Measurements from ENCODE around the gene NRG2. TPM values are rescaled to one million over a fixed set of nuclear protein-coding genes. Genes with fewer than 3 reads are reported as not detected.

NRG2 gene
- polyA plus RNA-seq, 1 of the 3 experiments (the other 2 are of a cell fraction) = 3.7 TPM

GRCh38 chr5:140041099-140041491, 2.0 kb downstream of the NRG2 start:
- H3K4me3 ChIP-seq (ENCODE audit: low read depth in 2 of 2, low read length in 1 of 2) = peak overlapping the region; percentile 88 to 92
- no peak for TF ChIP-seq NRF1 (IDR thresholded peaks at IDR 0.05; ENCODE audit: low read depth, low read length)
- TF ChIP-seq RAD21 (IDR thresholded peaks at IDR 0.05; ENCODE audit: low read length) = no peak
- no peak for TF ChIP-seq FOSL2 (IDR thresholded peaks at IDR 0.05; ENCODE audit: borderline replicate concordance, low read depth)
- TF ChIP-seq RFX5 (IDR thresholded peaks at IDR 0.05; ENCODE audit: low read length) = no peak
- TF ChIP-seq PBX3 (IDR thresholded peaks at IDR 0.05) = 0 out of 2 replicates have a peak, but pooled peaks have one; percentile 16
- no peak for TF ChIP-seq FOXM1 (IDR thresholded peaks at IDR 0.05; ENCODE audit: low read depth)
- TF ChIP-seq CHD2 (IDR thresholded peaks at IDR 0.05; ENCODE audit: low read length, partially characterized antibody) = no peak
- no peak for TF ChIP-seq NFIC (IDR thresholded peaks at IDR 0.05; ENCODE audit: borderline replicate concordance)
- peak overlapping the region; percentile 75; the same call in 1 of the 2 replicates for H2AFZ ChIP-seq (ENCODE audit: low read depth)
- DNase-seq = no peak
- H3K79me2 ChIP-seq (ENCODE audit: insufficient read depth) = peaks cover 5% of the 10 kb centered on the region; the same call in 1 of the 2 replicates
- 0 out of 2 replicates have a peak, but pooled peaks cover 4% of the 10 kb centered on the region for H3K27me3 ChIP-seq (ENCODE audit: insufficient read depth)
- peaks cover 0 to 33% of the 10 kb centered on the region in 2 experiments; a peak in 2 of 4 replicates for H3K4me1 ChIP-seq (ENCODE audit: control insufficient read depth in 1 of 2, insufficient read depth in 2 of 2, low read depth in 1 of 2, low read length in 1 of 2)
- peaks cover 14% of the 10 kb centered on the region for H3F3A ChIP-seq (replicated peaks; ENCODE audit: insufficient read depth)
- POLR2A ChIA-PET = interaction anchor here (1.0 kb wide), 1 partner anchor 373 kb away, joined by 3 read pairs; no protein-coding TSS in a partner anchor
- H3K9me3 ChIP-seq = no peaks in the 10 kb centered on the region
- H3K27ac ChIP-seq (ENCODE audit: low read depth in 2 of 2, low read length in 1 of 2) = peak overlapping the region; percentile 67 to 93
- CTCF ChIA-PET = interaction anchor here (0.7 to 4.6 kb wide), 12 partner anchors 15 to 392 kb away, joined by 3 to 58 read pairs (median 4); no protein-coding TSS in a partner anchor
- H3K4me2 ChIP-seq = peak overlapping the region; percentile 96
- no peaks in the 10 kb centered on the region for H3K9me2 ChIP-seq
- no peaks in the 10 kb centered on the region for H4K20me1 ChIP-seq (ENCODE audit: insufficient read depth)
- peak overlapping the region; percentile 53; the same call in 1 of the 2 replicates for H3K9ac ChIP-seq
- no peaks in the 10 kb centered on the region for H3K36me3 ChIP-seq (replicated peaks in 1 of 2; ENCODE audit: control insufficient read depth in 1 of 2, insufficient read depth in 2 of 2, low read length in 1 of 2)
- WGBS (ENCODE audit: low lambda C conversion rate) = 36% methylated on average over 4 of the region's 4 CpGs

DNA sequence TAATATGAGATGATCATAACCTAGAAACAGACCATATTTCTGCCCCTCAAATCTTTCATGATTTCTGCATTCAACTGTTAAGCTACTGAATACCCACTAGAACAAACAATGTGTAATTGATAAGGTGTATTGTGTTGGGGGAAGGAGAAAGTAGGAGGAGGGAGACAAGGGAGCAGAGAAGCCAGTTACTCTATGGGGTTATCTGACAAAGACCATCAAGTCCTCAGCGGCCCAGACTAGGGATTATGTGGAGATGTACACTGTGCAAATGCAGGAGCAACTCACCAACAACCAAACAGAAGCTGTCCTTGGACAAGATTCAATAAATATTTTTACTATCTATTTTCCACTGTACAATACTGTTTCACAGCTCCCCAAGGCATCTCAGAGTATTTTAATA, 2.7 kb downstream of the NRG2 start:
- Histone ChIP-seq H3K27ac (ENCODE audit: low read depth in 2 of 2, low read length in 1 of 2) (peak overlapping the region; percentile 67 to 93), H3K36me3 (replicated peaks in 1 of 2; ENCODE audit: control insufficient read depth in 1 of 2, insufficient read depth in 2 of 2, low read length in 1 of 2) (no peaks in the 10 kb centered on the region), H3K9me2 (no peaks in the 10 kb centered on the region), H3F3A (replicated peaks; ENCODE audit: insufficient read depth) (peaks cover 14% of the 10 kb centered on the region), H4K20me1 (ENCODE audit: insufficient read depth) (no peaks in the 10 kb centered on the region), H3K4me3 (ENCODE audit: low read depth in 2 of 2, low read length in 1 of 2) (no peak overlapping the region; a peak in 1 of 4 replicates), H3K79me2 (ENCODE audit: insufficient read depth) (peaks cover 5% of the 10 kb centered on the region; the same call in 1 of the 2 replicates), H3K9me3 (no peaks in the 10 kb centered on the region), H3K27me3 (ENCODE audit: insufficient read depth) (0 out of 2 replicates have a peak, but pooled peaks cover 4% of the 10 kb centered on the region), H3K4me1 (ENCODE audit: control insufficient read depth in 1 of 2, insufficient read depth in 2 of 2, low read depth in 1 of 2, low read length in 1 of 2) (peaks cover 0 to 37% of the 10 kb centered on the region in 2 experiments; a peak in 2 of 4 replicates), H3K4me2 (peak overlapping the region; percentile 96), H2AFZ (ENCODE audit: low read depth) (peak overlapping the region; percentile 75; the same call in 1 of the 2 replicates), H3K9ac (peak overlapping the region; percentile 53; the same call in 1 of the 2 replicates)
- TF ChIP-seq JUND (IDR thresholded peaks at IDR 0.05) (no peak), SIN3A (IDR thresholded peaks at IDR 0.05; ENCODE audit: borderline replicate concordance, low read depth, low read length) (no peak), NFIC (IDR thresholded peaks at IDR 0.05; ENCODE audit: borderline replicate concordance) (no peak), NRF1 (IDR thresholded peaks at IDR 0.05; ENCODE audit: low read depth, low read length) (no peak), TCF12 (IDR thresholded peaks at IDR 0.05) (no peak), RCOR1 (IDR thresholded peaks at IDR 0.05; ENCODE audit: low read length) (no peak), MEF2A (IDR thresholded peaks at IDR 0.05; ENCODE audit: borderline replicate concordance, low read depth) (no peak), PBX3 (IDR thresholded peaks at IDR 0.05) (no peak), GABPA (IDR thresholded peaks at IDR 0.05; ENCODE audit: low read depth) (no peak), SMC3 (IDR thresholded peaks at IDR 0.05; ENCODE audit: low read depth, low read length) (no peak), POLR2AphosphoS5 (IDR thresholded peaks at IDR 0.05; ENCODE audit: low read depth, low read length) (no peak), FOXJ3 (CRISPR knock-in tag; IDR thresholded peaks at IDR 0.05) (no peak), EZH2phosphoT487 (IDR thresholded peaks at IDR 0.05; ENCODE audit: borderline replicate concordance, low read depth) (no peak)
- TF ChIP-seq, protein P1, sequence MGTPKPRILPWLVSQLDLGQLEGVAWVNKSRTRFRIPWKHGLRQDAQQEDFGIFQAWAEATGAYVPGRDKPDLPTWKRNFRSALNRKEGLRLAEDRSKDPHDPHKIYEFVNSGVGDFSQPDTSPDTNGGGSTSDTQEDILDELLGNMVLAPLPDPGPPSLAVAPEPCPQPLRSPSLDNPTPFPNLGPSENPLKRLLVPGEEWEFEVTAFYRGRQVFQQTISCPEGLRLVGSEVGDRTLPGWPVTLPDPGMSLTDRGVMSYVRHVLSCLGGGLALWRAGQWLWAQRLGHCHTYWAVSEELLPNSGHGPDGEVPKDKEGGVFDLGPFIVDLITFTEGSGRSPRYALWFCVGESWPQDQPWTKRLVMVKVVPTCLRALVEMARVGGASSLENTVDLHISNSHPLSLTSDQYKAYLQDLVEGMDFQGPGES (IDR thresholded peaks at IDR 0.05; ENCODE audit: low read depth, low read length) = no peak
- TF ChIP-seq, protein P2, sequence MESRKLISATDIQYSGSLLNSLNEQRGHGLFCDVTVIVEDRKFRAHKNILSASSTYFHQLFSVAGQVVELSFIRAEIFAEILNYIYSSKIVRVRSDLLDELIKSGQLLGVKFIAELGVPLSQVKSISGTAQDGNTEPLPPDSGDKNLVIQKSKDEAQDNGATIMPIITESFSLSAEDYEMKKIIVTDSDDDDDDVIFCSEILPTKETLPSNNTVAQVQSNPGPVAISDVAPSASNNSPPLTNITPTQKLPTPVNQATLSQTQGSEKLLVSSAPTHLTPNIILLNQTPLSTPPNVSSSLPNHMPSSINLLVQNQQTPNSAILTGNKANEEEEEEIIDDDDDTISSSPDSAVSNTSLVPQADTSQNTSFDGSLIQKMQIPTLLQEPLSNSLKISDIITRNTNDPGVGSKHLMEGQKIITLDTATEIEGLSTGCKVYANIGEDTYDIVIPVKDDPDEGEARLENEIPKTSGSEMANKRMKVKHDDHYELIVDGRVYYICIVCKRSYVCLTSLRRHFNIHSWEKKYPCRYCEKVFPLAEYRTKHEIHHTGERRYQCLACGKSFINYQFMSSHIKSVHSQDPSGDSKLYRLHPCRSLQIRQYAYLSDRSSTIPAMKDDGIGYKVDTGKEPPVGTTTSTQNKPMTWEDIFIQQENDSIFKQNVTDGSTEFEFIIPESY (IDR thresholded peaks at IDR 0.05; ENCODE audit: borderline replicate concordance, low read depth) = no peak
- DNase-seq = no peak
- POLR2A ChIA-PET = interaction anchor here (0.6 kb wide), 1 partner anchor 1085 kb away, joined by 3 read pairs; no protein-coding TSS in a partner anchor
- CTCF ChIA-PET = interaction anchor here (1.4 to 4.6 kb wide), 6 partner anchors 71 to 391 kb away, joined by 4 to 58 read pairs (median 6); no protein-coding TSS in a partner anchor
- 45% methylated on average over 1 of the region's 1 CpG for WGBS (ENCODE audit: low lambda C conversion rate)
